Heart left ventricle (tissue), 16 donors: ENCODE measurements around the gene UPP1. TPM values are rescaled to one million over a fixed set of nuclear protein-coding genes. Genes with fewer than 3 reads are reported as not detected.

Experiments
- ATAC-seq, 4 donors: fragments of 200-7000 bp; cut with Tn5 transposase; one replicate each; pipeline ENCODE4 v1.9.1; 2020 to 2022; ENCODE audit warnings: moderate library complexity in 4 of 4, mild to moderate bottlenecking in 3 of 4, moderate number of reproducible peaks in 1 of 4
- DNase-seq, 5 donors: peaks; one replicate each; pipeline ENCODE4 v3.0.0-alpha.2; 2020
- H3K27ac ChIP-seq, 12 donors: fragments of 200-600 bp; sonication (generic) in 4 of 12; one replicate each; pipeline versions ENCODE4 v1.5.0 to v1.8.0; 2016 to 2022; ENCODE audit warnings: mild to moderate bottlenecking in 2 of 12
- H3K27me3 ChIP-seq, 9 donors: fragments of 200-600 bp; sonication (generic) in 2 of 9; one replicate each; pipeline versions ENCODE4 v1.5.1 to v1.8.0; 2016 to 2022; ENCODE audit warnings: mild to moderate bottlenecking in 3 of 9
- H3K36me3 ChIP-seq, 9 donors: fragments of 200-600 bp; sonication (generic) in 2 of 9; one replicate each; pipeline versions ENCODE4 v1.5.0 to v1.8.0; 2018 to 2022; ENCODE audit warnings: mild to moderate bottlenecking in 2 of 9
- H3K4me1 ChIP-seq, 12 donors: fragments of 200-600 bp; sonication (generic) in 4 of 12; one replicate each; pipeline versions ENCODE4 v1.5.0 to v1.8.0; 2016 to 2022; ENCODE audit warnings: mild to moderate bottlenecking in 3 of 12
- H3K4me3 ChIP-seq, 12 donors: fragments of 200-600 bp; sonication (generic) in 4 of 12; one replicate each; pipeline versions ENCODE4 v1.5.0 to v1.8.0; 2017 to 2022; ENCODE audit warnings: mild to moderate bottlenecking in 9 of 12, moderate library complexity in 4 of 12
- H3K9me3 ChIP-seq, 12 donors: fragments of 200-600 bp; sonication (generic) in 4 of 12; one replicate each; pipeline versions ENCODE4 v1.5.0 to v1.8.0; 2016 to 2022; ENCODE audit warnings: mild to moderate bottlenecking in 1 of 12
- POLR2A ChIP-seq, 2 donors: fragments of 450-650 bp; IDR thresholded peaks; one replicate each; pipeline ENCODE4 v1.6.1; 2017; ENCODE audit warnings: antibody characterized with exemption in 2 of 2, mild to moderate bottlenecking in 2 of 2, moderate library complexity in 2 of 2
- WGBS, 4 donors: extraction: QIAGEN DNeasy Blood & Tissue Kit in 2 of 4; methylation state at CpG; one replicate each; pipeline versions ENCODE4 v1.1.5 to v1.1.7; 2013 to 2018; 5-methylcytosine and 5-hydroxymethylcytosine counted together
- intact Hi-C, 10 donors: fragments of 100-400 bp; cut with DNase I; formaldehyde crosslinking; loops; one replicate each; pipeline versions ENCODE4 v1.11.1 to v1.14.2; 2022
- polyA plus RNA-seq, 2 donors: library from polyadenylated mRNA; stranded (reverse); fragments of 200-250 nt; gene quantifications; one replicate each; pipeline ENCODE4 v1.2.3, GENCODE V29; 2013
- total RNA-seq, 9 donors: library from RNA; depleted of rRNA in 2 of 9; stranded (reverse); fragments of >200 nt in 2 of 9; fragmentation: NEBNext Ultra II Directional in 3 of 9; extraction: Animal tissue kit (Norgen Biotek cat#: 25700) in 3 of 9; gene quantifications; one replicate each; pipeline versions ENCODE4 v1.1.0 to v1.2.4, GENCODE V29; 2016 to 2023
- TF ChIP-seq, protein P1 (sequence below), 12 donors: fragments of 200-600 bp; sonication (generic) in 4 of 12; IDR thresholded peaks; one replicate each; pipeline versions ENCODE4 v1.5.0 to v1.8.0; 2018 to 2022; ENCODE audit warnings: antibody characterized with exemption in 12 of 12, mild to moderate bottlenecking in 5 of 12
- donor health status: ischemic (EF 13 %, LVEDD 7.1; RV severe dilation, severe dysfunction).
- donor health status: healthy with polysubstance abuse.
- donor health status: DM: no; HTN: yes; CAD: no.
- donor health status: DM: no; HTN: no; CAD: no.
- donor health status: ischemic (EF 25% LVEDD 6.9; RV normal size, moderate dysfunction).
- donor health status: ischemic (EF 25% LVEDD 5.7; RV mildly dilated, moderate dysfunction).
- donor health status: healthy.
- donor health status: DM: yes; HTN: yes; CAD: no.
- donor health status: ischemic (EF 35%, LVEDD 5.7; RV mildly dilated, moderate dysfunction).
- donor health status: nonischemic (EF 11% LVEDD 7.7; RV severe dilation, severe dysfunction).
- donor health status: DM: yes; HTN: yes; CAD: no.
- donor health status: PGD.
- donor health status: ischemic (EF 29% LVEDD 5.4; RV normal size, mild dysfunction).
- donor health status: nonischemic (EF 23%, LVEDD 6.1; RV moderate dilation, normal function).

Gene UPP1
- total and polyA plus RNA-seq, 11 donors: 5.8 to 33.2 (median 18.8) TPM

DNA sequence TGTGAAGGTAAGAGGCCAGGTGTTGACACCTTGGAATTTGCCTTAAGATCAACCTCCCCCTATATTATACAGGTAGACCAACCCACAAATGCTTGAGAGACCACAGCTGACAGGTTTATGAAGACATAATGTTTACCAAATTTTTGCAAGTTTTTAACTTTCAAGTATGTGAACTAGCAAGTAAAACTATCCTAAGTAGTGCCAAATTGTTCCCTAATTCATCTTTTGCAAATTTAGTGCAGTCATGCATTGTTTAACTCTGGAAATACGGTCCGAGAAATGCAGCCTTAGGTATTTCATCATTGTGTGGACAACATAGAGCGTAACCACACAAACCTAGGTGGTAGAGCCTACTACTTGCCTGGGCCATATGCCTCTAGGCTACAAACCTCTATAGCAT, 10.7 kb downstream of the UPP1 start:
- no peak for ATAC-seq
- intact Hi-C loops: loop anchor here in 1 of 10 donors (10.0 kb wide), 1 partner anchor 305 kb away; no protein-coding TSS in a partner anchor
- WGBS, 4 donors: 92 to 96% (median 95%) methylated on average over 3 of the region's 3 CpGs
- Histone ChIP-seq H3K9me3 (no peaks in the 10 kb centered on the region), H3K27me3 (no peaks in the 10 kb centered on the region), H3K4me3 (no peak overlapping the region), H3K27ac (no peak overlapping the region), H3K4me1 (peaks cover 0 to 54% (median 0%) of the 10 kb centered on the region in 12 donors), H3K36me3 (peaks cover 0 to 100% (median 81%) of the 10 kb centered on the region in 9 donors)
- no peak for TF ChIP-seq POLR2A (IDR thresholded peaks at IDR 0.05)
- TF ChIP-seq, protein P1, sequence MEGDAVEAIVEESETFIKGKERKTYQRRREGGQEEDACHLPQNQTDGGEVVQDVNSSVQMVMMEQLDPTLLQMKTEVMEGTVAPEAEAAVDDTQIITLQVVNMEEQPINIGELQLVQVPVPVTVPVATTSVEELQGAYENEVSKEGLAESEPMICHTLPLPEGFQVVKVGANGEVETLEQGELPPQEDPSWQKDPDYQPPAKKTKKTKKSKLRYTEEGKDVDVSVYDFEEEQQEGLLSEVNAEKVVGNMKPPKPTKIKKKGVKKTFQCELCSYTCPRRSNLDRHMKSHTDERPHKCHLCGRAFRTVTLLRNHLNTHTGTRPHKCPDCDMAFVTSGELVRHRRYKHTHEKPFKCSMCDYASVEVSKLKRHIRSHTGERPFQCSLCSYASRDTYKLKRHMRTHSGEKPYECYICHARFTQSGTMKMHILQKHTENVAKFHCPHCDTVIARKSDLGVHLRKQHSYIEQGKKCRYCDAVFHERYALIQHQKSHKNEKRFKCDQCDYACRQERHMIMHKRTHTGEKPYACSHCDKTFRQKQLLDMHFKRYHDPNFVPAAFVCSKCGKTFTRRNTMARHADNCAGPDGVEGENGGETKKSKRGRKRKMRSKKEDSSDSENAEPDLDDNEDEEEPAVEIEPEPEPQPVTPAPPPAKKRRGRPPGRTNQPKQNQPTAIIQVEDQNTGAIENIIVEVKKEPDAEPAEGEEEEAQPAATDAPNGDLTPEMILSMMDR (IDR thresholded peaks at IDR 0.05): no peak
- no peak for DNase-seq

- Histone ChIP-seq H3K27ac (no peak overlapping the region), H3K9me3 (no peaks in the 10 kb centered on the region), H3K4me3 (no peak overlapping the region), H3K27me3 (no peaks in the 10 kb centered on the region), H3K36me3 (peaks cover 0 to 98% (median 78%) of the 10 kb centered on the region in 9 donors), H3K4me1 (peaks cover 0 to 39% (median 0%) of the 10 kb centered on the region in 12 donors)
- DNase-seq (no peak), ATAC-seq (no peak)
- 97 to 99% (median 98%) methylated on average over 7 to 8 of the region's 8 CpGs for whole genome bisulfite sequencing, 4 donors
- TF ChIP-seq POLR2A (IDR thresholded peaks at IDR 0.05): no peak
- TF ChIP-seq, protein P1 (IDR thresholded peaks at IDR 0.05): no peak
- intact Hi-C loops: loop anchor here in 1 of 10 donors (10.0 kb wide), 1 partner anchor 307 kb away; no protein-coding TSS in a partner anchor
These were observed 12.3 kb downstream of the UPP1 start for GRCh38 chr7:48101352-48101751.

DNA sequence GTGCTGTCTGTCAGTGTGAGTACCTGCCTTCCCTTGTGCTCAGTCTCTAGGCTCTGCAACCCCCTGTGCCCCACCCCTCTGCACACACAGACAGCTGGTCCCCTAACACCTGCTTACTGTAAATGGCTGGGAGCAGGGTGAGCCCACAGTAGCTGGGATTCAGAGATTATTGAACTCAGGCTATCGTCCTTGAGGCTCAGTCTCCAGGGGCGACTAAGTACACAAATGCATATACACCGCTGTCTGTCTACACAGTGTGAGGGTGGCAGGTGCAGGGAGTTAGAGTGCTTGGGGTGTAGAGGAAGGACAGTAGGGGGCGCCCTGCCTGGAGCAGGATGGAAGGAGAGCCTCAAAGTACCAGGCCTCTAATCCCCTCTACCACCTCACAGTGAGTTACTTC, 12.9 kb downstream of the UPP1 start:
- no peaks in the 10 kb centered on the region for H3K27me3 ChIP-seq
- no peak overlapping the region for H3K27ac ChIP-seq
- H3K9me3 ChIP-seq: no peaks in the 10 kb centered on the region
- H3K4me3 ChIP-seq: no peak overlapping the region
- TF ChIP-seq POLR2A (IDR thresholded peaks at IDR 0.05): no peak
- TF ChIP-seq, protein P1 (IDR thresholded peaks at IDR 0.05): peak in 4 of 12 donors; percentile 10 to 35 (median 16)
- peaks cover 0 to 96% (median 80%) of the 10 kb centered on the region in 9 donors for H3K36me3 ChIP-seq
- DNase-seq: no peak
- H3K4me1 ChIP-seq: peaks cover 0 to 32% (median 0%) of the 10 kb centered on the region in 12 donors
- ATAC-seq: peak in 1 of 4 donors; percentile 34
- 91 to 96% (median 93%) methylated on average over 4 of the region's 4 CpGs for WGBS, 4 donors
- intact Hi-C loops: loop anchor here in 1 of 10 donors (10.0 kb wide), 1 partner anchor 307 kb away; no protein-coding TSS in a partner anchor

DNA sequence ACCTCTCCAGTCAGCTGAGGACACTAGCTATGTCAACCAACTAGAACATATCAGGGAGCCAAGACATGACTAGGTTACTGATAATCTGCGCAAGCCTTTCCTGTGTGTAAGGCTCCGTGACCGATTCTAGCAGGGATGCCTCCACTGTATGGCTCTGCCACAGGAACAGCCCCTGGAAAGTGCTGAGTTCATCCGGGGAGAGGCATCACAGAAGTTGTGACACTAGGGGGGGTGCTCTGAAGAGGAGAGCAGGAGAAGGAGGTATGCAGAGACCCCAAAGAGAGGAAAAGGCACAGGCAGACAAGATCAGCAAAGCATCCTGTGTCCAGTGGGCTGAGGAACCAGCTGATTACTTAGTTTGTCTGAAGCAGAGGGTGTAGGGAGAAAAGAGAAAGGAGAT, 13.5 kb downstream of the UPP1 start:
- 96 to 100% (median 98%) methylated on average over 4 of the region's 4 CpGs for WGBS, 4 donors
- peaks cover 0 to 99% (median 82%) of the 10 kb centered on the region in 9 donors for H3K36me3 ChIP-seq

More for the DNA sequence above, 13.5 kb downstream of the UPP1 start:
- TF ChIP-seq, protein P1 (IDR thresholded peaks at IDR 0.05): no peak
- no peak for TF ChIP-seq POLR2A (IDR thresholded peaks at IDR 0.05)
- DNase-seq (no peak), ATAC-seq (no peak)
- intact Hi-C loops: loop anchor here in 1 of 10 donors (10.0 kb wide), 1 partner anchor 308 kb away; no protein-coding TSS in a partner anchor
- no peak overlapping the region for H3K4me3 ChIP-seq
- no peak overlapping the region for H3K27ac ChIP-seq
- peaks cover 0 to 27% (median 0%) of the 10 kb centered on the region in 12 donors for H3K4me1 ChIP-seq
- H3K9me3 ChIP-seq: no peaks in the 10 kb centered on the region
- no peaks in the 10 kb centered on the region for H3K27me3 ChIP-seq
